GM23338 (cell line): ENCODE measurements around the gene CBX6. TPM values are rescaled to one million over a fixed set of nuclear protein-coding genes. Genes with fewer than 3 reads are reported as not detected.
A peak's percentile ranks its signal among the peaks of the same experiment; 100 is the strongest.

Source experiments
- ATAC-seq: fragments of 200-7000 bp; cut with Tn5 transposase; 3 replicates; pipeline ENCODE4 v1.9.1; 2020
- DNase-seq: peaks from one replicate; pipeline ENCODE4 v3.0.0-alpha.2; 2015; ENCODE audit warnings: low spot score
- H2AFZ ChIP-seq: fragments of 200-600 bp; sonication (generic); 2 replicates; pipeline ENCODE4 v1.8.0; 2016; ENCODE audit warnings: antibody characterized with exemption, mild to moderate bottlenecking, moderate library complexity
- H3F3A ChIP-seq: fragments of 200-600 bp; sonication (generic); replicated peaks from 2 replicates; pipeline ENCODE4 v1.8.0; 2017; ENCODE audit warnings: antibody characterized with exemption, mixed run types, low read depth
- H3K27ac ChIP-seq: fragments of 200-600 bp; sonication (generic); 2 replicates; pipeline ENCODE4 v1.6.1; 2016; ENCODE audit warnings: low read depth
- H3K27me3 ChIP-seq: fragments of 200-600 bp; sonication (generic); 2 replicates; pipeline ENCODE4 v1.8.0; 2016; ENCODE audit warnings: mild to moderate bottlenecking, mixed run types, moderate library complexity; ENCODE audit not compliant: insufficient read depth
- H3K36me3 ChIP-seq: fragments of 200-600 bp; sonication (generic); 2 replicates; pipeline ENCODE4 v1.8.0; 2016; ENCODE audit warnings: mild to moderate bottlenecking; ENCODE audit not compliant: insufficient read depth
- H3K4me1 ChIP-seq: fragments of 200-600 bp; sonication (generic); 2 replicates; pipeline ENCODE4 v1.8.0; 2016; ENCODE audit warnings: mild to moderate bottlenecking, moderate library complexity; ENCODE audit not compliant: insufficient read depth
- H3K4me2 ChIP-seq: fragments of 200-600 bp; sonication (generic); 2 replicates; pipeline ENCODE4 v1.7.1; 2017; ENCODE audit warnings: mixed run types
- H3K4me3 ChIP-seq: fragments of 200-600 bp; sonication (generic); 2 replicates; pipeline ENCODE4 v1.6.1; 2016; ENCODE audit warnings: mixed run types
- H3K79me2 ChIP-seq: fragments of 200-600 bp; sonication (generic); replicated peaks from 2 replicates; pipeline ENCODE4 v1.8.0; 2017; ENCODE audit warnings: mild to moderate bottlenecking; ENCODE audit not compliant: insufficient read depth
- H3K9me2 ChIP-seq: fragments of 200-600 bp; sonication (generic); 2 replicates; pipeline ENCODE4 v1.8.0; 2017; ENCODE audit not compliant: insufficient read depth
- H4K20me1 ChIP-seq: fragments of 200-600 bp; sonication (generic); replicated peaks from 2 replicates; pipeline ENCODE4 v1.8.0; 2017; ENCODE audit warnings: mild to moderate bottlenecking; ENCODE audit not compliant: insufficient read depth
- H3K27ac Mint-ChIP-seq: 2 replicates; pipeline ENCODE4 v1.8.0; 2020; ENCODE audit warnings: inconsistent platforms, mild to moderate bottlenecking, moderate library complexity, mixed read lengths
- H3K27me3 Mint-ChIP-seq: 3 replicates; pipeline ENCODE4 v1.8.0; 2022; ENCODE audit warnings: low read depth, mild to moderate bottlenecking, moderate library complexity, mixed read lengths, inconsistent platforms; ENCODE audit not compliant: insufficient read depth, poor library complexity
- H3K36me3 Mint-ChIP-seq: 3 replicates; pipeline ENCODE4 v1.8.0; 2021; ENCODE audit warnings: low read depth, mild to moderate bottlenecking, inconsistent platforms, moderate library complexity, mixed read lengths
- H3K4me1 Mint-ChIP-seq: 3 replicates; pipeline ENCODE4 v1.8.0; 2020; ENCODE audit warnings: mild to moderate bottlenecking, inconsistent platforms, mixed read lengths
- H3K4me3 Mint-ChIP-seq: 3 replicates; pipeline ENCODE4 v1.8.0; 2021; ENCODE audit warnings: moderate library complexity, mild to moderate bottlenecking, inconsistent platforms, mixed read lengths
- H3K9me3 Mint-ChIP-seq: 3 replicates; pipeline ENCODE4 v1.8.0; 2020; ENCODE audit warnings: moderate library complexity, mild to moderate bottlenecking, inconsistent platforms, mixed read lengths
- CREB1 ChIP-seq: fragments of 250-450 bp; sonication (Bioruptor Pico); IDR thresholded peaks from 2 replicates; pipeline ENCODE4 v1.5.0; 2020; ENCODE audit warnings: low read depth, mild to moderate bottlenecking, moderate library complexity
- EZH2 ChIP-seq: fragments of 200-600 bp; sonication (generic); IDR thresholded peaks from one replicate; pipeline ENCODE4 v1.8.0; 2017; ENCODE audit warnings: antibody characterized with exemption, mild to moderate bottlenecking, low read depth; ENCODE audit not compliant: unreplicated experiment
- EZH2phosphoT487 ChIP-seq: fragments of 200-600 bp; sonication (generic); IDR thresholded peaks from one replicate; pipeline ENCODE4 v1.8.1; 2018; ENCODE audit warnings: antibody characterized with exemption; ENCODE audit not compliant: unreplicated experiment
- JUNB ChIP-seq: IDR thresholded peaks from one replicate; pipeline ENCODE4 v1.6.1; 2016; ENCODE audit warnings: antibody characterized with exemption; ENCODE audit not compliant: unreplicated experiment
- NANOG ChIP-seq: IDR thresholded peaks from 2 replicates; pipeline ENCODE4 v1.6.1; 2016; ENCODE audit warnings: antibody characterized with exemption, borderline replicate concordance
- POLR2AphosphoS5 ChIP-seq: IDR thresholded peaks from 2 replicates; pipeline ENCODE4 v1.6.1; 2016; ENCODE audit warnings: antibody characterized with exemption, low read depth
- STAT1 ChIP-seq: IDR thresholded peaks from one replicate; pipeline ENCODE4 v1.6.1; 2016; ENCODE audit warnings: antibody characterized with exemption; ENCODE audit not compliant: unreplicated experiment
- ZNF114 ChIP-seq: fragments of 250-450 bp; sonication (Bioruptor Pico); IDR thresholded peaks from 2 replicates; pipeline ENCODE4 v1.5.0; 2020; ENCODE audit warnings: mild to moderate bottlenecking, moderate library complexity
- ZNF331 ChIP-seq: fragments of 250-450 bp; sonication (Bioruptor Pico); IDR thresholded peaks from 2 replicates; pipeline ENCODE4 v1.5.0; 2020; ENCODE audit warnings: low read depth, mild to moderate bottlenecking, moderate library complexity
- polyA plus RNA-seq: library from polyadenylated mRNA; unstranded; fragments of >200 nt; fragmentation: Nextera tagmentation; extraction: Ambion mirVana; gene quantifications from 2 replicates; pipeline ENCODE4 v1.2.1, GENCODE V29; 2016
- total RNA-seq: library from RNA; depleted of rRNA; stranded (reverse); fragments of >200 nt; shearing (Covaris generic); gene quantifications from 2 replicates; pipeline ENCODE4 v1.2.3, GENCODE V29; 2014
- TF ChIP-seq, protein P1 (sequence below): fragments of 250-450 bp; sonication (Bioruptor Pico); IDR thresholded peaks from 2 replicates; pipeline ENCODE4 v1.5.0; 2020; ENCODE audit warnings: mild to moderate bottlenecking, moderate library complexity
- TF ChIP-seq, protein P2 (sequence below), 2 experiments: fragments of 200-600 bp in 1 of 2; sonication (generic) in 1 of 2; conservative IDR thresholded peaks; 2 replicates each; pipeline versions ENCODE4 v1.5.1 to v1.6.1; 2016 to 2017; ENCODE audit warnings: antibody characterized with exemption in 2 of 2, low read depth in 2 of 2, mild to moderate bottlenecking in 2 of 2, moderate library complexity in 1 of 2
- TF ChIP-seq, protein P3 (sequence below): IDR thresholded peaks from one replicate; pipeline ENCODE4 v1.6.1; 2018; ENCODE audit warnings: antibody characterized with exemption; ENCODE audit not compliant: unreplicated experiment
- TF ChIP-seq, protein P4 (sequence below): IDR thresholded peaks from 2 replicates; pipeline ENCODE4 v1.6.1; 2016; ENCODE audit warnings: antibody characterized with exemption

Gene CBX6
- total and polyA plus RNA-seq, 2 experiments from 2014 or later: 18.5 to 23.0 TPM

DNA sequence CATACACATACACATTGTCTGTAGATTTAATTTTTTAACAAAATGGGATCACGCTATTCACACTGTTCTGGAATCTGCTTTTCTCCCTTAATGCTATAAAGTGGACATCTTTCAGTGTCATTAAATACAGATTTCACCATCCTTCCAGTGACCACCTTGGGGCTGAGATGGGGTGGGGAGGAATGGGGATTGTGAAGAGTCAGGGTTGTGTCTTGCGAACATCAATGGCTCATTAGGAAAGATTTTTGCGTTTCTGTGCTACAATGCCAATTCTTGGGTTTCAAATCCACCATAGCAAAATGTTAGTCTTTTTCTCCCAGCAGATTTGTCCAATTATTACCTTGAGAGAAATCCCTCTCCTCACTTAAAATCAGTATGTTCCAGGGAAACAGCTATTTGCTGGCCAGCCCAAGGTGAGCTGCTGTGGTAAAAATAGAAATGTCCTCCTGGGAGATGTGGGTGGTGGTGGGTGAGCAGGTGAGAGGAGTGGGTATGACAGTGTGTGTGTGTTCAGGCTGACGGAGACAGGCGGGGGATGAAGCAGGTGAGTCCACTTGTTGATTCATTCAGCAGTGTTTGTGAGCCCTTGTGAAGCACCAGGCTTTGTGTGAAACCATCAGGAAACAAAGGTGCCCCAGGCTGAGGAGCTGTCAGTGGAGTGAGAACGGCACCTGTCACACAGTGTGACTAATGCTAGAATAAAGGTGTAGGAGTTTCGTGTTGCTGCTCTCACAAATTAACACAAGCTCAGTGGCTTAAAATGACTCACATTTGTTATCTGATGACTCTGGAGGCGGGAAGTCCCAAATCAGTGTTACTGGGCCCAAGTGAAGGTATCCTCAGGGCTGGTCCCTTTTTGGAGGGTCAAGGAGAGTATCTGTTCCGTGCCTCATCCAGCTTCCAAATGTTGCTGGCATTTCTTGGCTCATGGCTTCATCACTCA, 1.7 kb upstream of the CBX6 start:
- peaks cover 19% of the 10 kb centered on the region for H3K36me3 Mint-ChIP-seq
- Histone ChIP-seq H3K4me2 (peak overlapping the region; percentile 75), H3K36me3 (peaks cover 6% of the 10 kb centered on the region; the same call in 1 of the 2 replicates), H3F3A (0 out of 2 replicates have a peak, but pooled peaks cover 7% of the 10 kb centered on the region), H4K20me1 (peaks cover 4% of the 10 kb centered on the region), H3K4me3 (peak overlapping the region; percentile 92), H3K4me1 (peaks cover 41% of the 10 kb centered on the region), H3K79me2 (peaks cover 8% of the 10 kb centered on the region), H2AFZ (peak overlapping the region; percentile 3; the same call in 1 of the 2 replicates), H3K27me3 (no peaks in the 10 kb centered on the region; the same call in 1 of the 2 replicates), H3K27ac (no peak overlapping the region), H3K9me2 (no peaks in the 10 kb centered on the region)
- TF ChIP-seq ZNF331 (CRISPR knock-in tag) (no peak), CREB1 (CRISPR knock-in tag) (no peak), EZH2 (no peak), NANOG (no peak), JUNB (no peak), STAT1 (no peak), EZH2phosphoT487 (no peak), POLR2AphosphoS5 (no peak), ZNF114 (CRISPR knock-in tag) (no peak)
- TF ChIP-seq, protein P1, sequence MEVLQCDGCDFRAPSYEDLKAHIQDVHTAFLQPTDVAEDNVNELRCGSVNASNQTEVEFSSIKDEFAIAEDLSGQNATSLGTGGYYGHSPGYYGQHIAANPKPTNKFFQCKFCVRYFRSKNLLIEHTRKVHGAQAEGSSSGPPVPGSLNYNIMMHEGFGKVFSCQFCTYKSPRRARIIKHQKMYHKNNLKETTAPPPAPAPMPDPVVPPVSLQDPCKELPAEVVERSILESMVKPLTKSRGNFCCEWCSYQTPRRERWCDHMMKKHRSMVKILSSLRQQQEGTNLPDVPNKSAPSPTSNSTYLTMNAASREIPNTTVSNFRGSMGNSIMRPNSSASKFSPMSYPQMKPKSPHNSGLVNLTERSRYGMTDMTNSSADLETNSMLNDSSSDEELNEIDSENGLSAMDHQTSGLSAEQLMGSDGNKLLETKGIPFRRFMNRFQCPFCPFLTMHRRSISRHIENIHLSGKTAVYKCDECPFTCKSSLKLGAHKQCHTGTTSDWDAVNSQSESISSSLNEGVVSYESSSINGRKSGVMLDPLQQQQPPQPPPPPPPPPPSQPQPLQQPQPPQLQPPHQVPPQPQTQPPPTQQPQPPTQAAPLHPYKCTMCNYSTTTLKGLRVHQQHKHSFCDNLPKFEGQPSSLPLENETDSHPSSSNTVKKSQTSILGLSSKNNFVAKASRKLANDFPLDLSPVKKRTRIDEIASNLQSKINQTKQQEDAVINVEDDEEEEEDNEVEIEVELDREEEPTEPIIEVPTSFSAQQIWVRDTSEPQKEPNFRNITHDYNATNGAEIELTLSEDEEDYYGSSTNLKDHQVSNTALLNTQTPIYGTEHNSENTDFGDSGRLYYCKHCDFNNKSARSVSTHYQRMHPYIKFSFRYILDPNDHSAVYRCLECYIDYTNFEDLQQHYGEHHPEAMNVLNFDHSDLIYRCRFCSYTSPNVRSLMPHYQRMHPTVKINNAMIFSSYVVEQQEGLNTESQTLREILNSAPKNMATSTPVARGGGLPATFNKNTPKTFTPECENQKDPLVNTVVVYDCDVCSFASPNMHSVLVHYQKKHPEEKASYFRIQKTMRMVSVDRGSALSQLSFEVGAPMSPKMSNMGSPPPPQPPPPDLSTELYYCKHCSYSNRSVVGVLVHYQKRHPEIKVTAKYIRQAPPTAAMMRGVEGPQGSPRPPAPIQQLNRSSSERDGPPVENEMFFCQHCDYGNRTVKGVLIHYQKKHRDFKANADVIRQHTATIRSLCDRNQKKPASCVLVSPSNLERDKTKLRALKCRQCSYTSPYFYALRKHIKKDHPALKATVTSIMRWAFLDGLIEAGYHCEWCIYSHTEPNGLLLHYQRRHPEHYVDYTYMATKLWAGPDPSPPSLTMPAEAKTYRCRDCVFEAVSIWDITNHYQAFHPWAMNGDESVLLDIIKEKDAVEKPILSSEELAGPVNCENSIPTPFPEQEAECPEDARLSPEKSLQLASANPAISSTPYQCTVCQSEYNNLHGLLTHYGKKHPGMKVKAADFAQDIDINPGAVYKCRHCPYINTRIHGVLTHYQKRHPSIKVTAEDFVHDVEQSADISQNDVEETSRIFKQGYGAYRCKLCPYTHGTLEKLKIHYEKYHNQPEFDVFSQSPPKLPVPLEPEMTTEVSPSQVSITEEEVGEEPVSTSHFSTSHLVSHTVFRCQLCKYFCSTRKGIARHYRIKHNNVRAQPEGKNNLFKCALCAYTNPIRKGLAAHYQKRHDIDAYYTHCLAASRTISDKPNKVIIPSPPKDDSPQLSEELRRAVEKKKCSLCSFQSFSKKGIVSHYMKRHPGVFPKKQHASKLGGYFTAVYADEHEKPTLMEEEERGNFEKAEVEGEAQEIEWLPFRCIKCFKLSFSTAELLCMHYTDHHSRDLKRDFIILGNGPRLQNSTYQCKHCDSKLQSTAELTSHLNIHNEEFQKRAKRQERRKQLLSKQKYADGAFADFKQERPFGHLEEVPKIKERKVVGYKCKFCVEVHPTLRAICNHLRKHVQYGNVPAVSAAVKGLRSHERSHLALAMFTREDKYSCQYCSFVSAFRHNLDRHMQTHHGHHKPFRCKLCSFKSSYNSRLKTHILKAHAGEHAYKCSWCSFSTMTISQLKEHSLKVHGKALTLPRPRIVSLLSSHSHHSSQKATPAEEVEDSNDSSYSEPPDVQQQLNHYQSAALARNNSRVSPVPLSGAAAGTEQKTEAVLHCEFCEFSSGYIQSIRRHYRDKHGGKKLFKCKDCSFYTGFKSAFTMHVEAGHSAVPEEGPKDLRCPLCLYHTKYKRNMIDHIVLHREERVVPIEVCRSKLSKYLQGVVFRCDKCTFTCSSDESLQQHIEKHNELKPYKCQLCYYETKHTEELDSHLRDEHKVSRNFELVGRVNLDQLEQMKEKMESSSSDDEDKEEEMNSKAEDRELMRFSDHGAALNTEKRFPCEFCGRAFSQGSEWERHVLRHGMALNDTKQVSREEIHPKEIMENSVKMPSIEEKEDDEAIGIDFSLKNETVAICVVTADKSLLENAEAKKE (CRISPR knock-in tag): no peak
- TF ChIP-seq, protein P2, sequence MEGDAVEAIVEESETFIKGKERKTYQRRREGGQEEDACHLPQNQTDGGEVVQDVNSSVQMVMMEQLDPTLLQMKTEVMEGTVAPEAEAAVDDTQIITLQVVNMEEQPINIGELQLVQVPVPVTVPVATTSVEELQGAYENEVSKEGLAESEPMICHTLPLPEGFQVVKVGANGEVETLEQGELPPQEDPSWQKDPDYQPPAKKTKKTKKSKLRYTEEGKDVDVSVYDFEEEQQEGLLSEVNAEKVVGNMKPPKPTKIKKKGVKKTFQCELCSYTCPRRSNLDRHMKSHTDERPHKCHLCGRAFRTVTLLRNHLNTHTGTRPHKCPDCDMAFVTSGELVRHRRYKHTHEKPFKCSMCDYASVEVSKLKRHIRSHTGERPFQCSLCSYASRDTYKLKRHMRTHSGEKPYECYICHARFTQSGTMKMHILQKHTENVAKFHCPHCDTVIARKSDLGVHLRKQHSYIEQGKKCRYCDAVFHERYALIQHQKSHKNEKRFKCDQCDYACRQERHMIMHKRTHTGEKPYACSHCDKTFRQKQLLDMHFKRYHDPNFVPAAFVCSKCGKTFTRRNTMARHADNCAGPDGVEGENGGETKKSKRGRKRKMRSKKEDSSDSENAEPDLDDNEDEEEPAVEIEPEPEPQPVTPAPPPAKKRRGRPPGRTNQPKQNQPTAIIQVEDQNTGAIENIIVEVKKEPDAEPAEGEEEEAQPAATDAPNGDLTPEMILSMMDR (conservative IDR thresholded peaks at IDR 0.05; ENCODE audit: low read depth in 2 of 2): no peak
- TF ChIP-seq, protein P3, sequence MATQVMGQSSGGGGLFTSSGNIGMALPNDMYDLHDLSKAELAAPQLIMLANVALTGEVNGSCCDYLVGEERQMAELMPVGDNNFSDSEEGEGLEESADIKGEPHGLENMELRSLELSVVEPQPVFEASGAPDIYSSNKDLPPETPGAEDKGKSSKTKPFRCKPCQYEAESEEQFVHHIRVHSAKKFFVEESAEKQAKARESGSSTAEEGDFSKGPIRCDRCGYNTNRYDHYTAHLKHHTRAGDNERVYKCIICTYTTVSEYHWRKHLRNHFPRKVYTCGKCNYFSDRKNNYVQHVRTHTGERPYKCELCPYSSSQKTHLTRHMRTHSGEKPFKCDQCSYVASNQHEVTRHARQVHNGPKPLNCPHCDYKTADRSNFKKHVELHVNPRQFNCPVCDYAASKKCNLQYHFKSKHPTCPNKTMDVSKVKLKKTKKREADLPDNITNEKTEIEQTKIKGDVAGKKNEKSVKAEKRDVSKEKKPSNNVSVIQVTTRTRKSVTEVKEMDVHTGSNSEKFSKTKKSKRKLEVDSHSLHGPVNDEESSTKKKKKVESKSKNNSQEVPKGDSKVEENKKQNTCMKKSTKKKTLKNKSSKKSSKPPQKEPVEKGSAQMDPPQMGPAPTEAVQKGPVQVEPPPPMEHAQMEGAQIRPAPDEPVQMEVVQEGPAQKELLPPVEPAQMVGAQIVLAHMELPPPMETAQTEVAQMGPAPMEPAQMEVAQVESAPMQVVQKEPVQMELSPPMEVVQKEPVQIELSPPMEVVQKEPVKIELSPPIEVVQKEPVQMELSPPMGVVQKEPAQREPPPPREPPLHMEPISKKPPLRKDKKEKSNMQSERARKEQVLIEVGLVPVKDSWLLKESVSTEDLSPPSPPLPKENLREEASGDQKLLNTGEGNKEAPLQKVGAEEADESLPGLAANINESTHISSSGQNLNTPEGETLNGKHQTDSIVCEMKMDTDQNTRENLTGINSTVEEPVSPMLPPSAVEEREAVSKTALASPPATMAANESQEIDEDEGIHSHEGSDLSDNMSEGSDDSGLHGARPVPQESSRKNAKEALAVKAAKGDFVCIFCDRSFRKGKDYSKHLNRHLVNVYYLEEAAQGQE: no peak
- TF ChIP-seq, protein P4, sequence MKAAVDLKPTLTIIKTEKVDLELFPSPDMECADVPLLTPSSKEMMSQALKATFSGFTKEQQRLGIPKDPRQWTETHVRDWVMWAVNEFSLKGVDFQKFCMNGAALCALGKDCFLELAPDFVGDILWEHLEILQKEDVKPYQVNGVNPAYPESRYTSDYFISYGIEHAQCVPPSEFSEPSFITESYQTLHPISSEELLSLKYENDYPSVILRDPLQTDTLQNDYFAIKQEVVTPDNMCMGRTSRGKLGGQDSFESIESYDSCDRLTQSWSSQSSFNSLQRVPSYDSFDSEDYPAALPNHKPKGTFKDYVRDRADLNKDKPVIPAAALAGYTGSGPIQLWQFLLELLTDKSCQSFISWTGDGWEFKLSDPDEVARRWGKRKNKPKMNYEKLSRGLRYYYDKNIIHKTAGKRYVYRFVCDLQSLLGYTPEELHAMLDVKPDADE: no peak
- no peaks in the 10 kb centered on the region for H3K9me3 Mint-ChIP-seq
- DNase-seq (no peak), ATAC-seq (no peak)
- peak overlapping the region; percentile 93 for H3K4me3 Mint-ChIP-seq
- no peak overlapping the region; the same call in 1 of the 2 replicates for H3K27ac Mint-ChIP-seq
- H3K27me3 Mint-ChIP-seq: peaks cover 8% of the 10 kb centered on the region
- H3K4me1 Mint-ChIP-seq: peaks cover 45% of the 10 kb centered on the region
